Endothelial cell of umbilical vein (primary cell): Measurements from ENCODE around the gene NUBPL. TPM values are rescaled to one million over a fixed set of nuclear protein-coding genes. Genes with fewer than 3 reads are reported as not detected.

Source experiments
- BruUV-seq: library from RNA; stranded (reverse); fragments of 400-500 nt; replicated peaks from 2 replicates; lab custom pipeline; 2021; lab: Mats Ljungman, UMichigan
- CTCF ChIA-PET: fragments of 300-600, 350-600 bp; sonication (Branson Sonifier 250); formaldehyde crosslinking; loops from one replicate; lab custom pipeline; 2021; ENCODE audit warnings: antibody characterized with exemption, inconsistent platforms; lab: Charles Lee
- POLR2A ChIA-PET: fragments of 300-600, 350-600 bp; sonication (Branson Sonifier 250); formaldehyde crosslinking; loops from one replicate; lab custom pipeline; 2021; ENCODE audit warnings: antibody characterized with exemption, inconsistent platforms; lab: Charles Lee
- DNase-seq: peaks from one replicate; pipeline ENCODE4 v3.0.0-alpha.2; 2011; ENCODE audit warnings: low read depth, low spot score
- FAIRE-seq: peaks from 2 replicates; lab custom pipeline; 2011; peaks lifted over from hg19 to GRCh38; lab: Jason Lieb, UNC
- H2AFZ ChIP-seq: 2 replicates; pipeline ENCODE4 v1.6.0; 2012; ENCODE audit warnings: low read depth, low read length, control low read depth, inconsistent platforms
- H3K27ac ChIP-seq: 2 replicates; pipeline ENCODE4 v1.5.1; 2011; ENCODE audit warnings: low read depth, mild to moderate bottlenecking, control low read depth, low read length, moderate library complexity; ENCODE audit not compliant: insufficient read depth
- H3K27me3 ChIP-seq, 2 experiments: 2 replicates each; pipeline versions ENCODE4 v1.6.0 to v1.6.1; 2011; ENCODE audit warnings: low read length in 2 of 2, mixed read lengths in 1 of 2; ENCODE audit not compliant: control insufficient read depth in 2 of 2, insufficient read depth in 2 of 2
- H3K36me3 ChIP-seq, 2 experiments: 2 replicates in 1 of 2; 3 replicates in 1 of 2; pipeline ENCODE4 v1.5.1; 2011; ENCODE audit warnings: low read length in 2 of 2, mild to moderate bottlenecking in 1 of 2, moderate library complexity in 1 of 2; ENCODE audit not compliant: control insufficient read depth in 2 of 2, insufficient read depth in 2 of 2; ENCODE audit errors: extremely low read depth in 1 of 2
- H3K4me1 ChIP-seq: 3 replicates; pipeline ENCODE4 v1.5.1; 2011; ENCODE audit warnings: mild to moderate bottlenecking, low read length; ENCODE audit not compliant: control insufficient read depth, insufficient read depth; ENCODE audit errors: extremely low read depth
- H3K4me2 ChIP-seq: 2 replicates; pipeline ENCODE4 v1.6.1; 2011; ENCODE audit warnings: low read length, control low read depth, mixed read lengths; ENCODE audit not compliant: insufficient read depth
- H3K4me3 ChIP-seq, 3 experiments: fragments of 200-600 bp in 1 of 3; sonication (generic), shearing (Covaris generic) in 1 of 3; replicated peaks in 1 of 3; 2 replicates each; pipeline ENCODE4 v1.5.1; 2011 to 2016; ENCODE audit warnings: control low read depth in 3 of 3, low read length in 3 of 3, mild to moderate bottlenecking in 2 of 3, inconsistent platforms in 1 of 3, low read depth in 1 of 3, moderate library complexity in 1 of 3; ENCODE audit not compliant: insufficient read depth in 1 of 3
- H3K79me2 ChIP-seq: 2 replicates; pipeline ENCODE4 v1.6.0; 2012; ENCODE audit warnings: low read length, inconsistent platforms; ENCODE audit not compliant: control insufficient read depth, insufficient read depth
- H3K9ac ChIP-seq: replicated peaks from 2 replicates; pipeline ENCODE3; 2011; ENCODE audit warnings: low read length, control low read depth; ENCODE audit not compliant: insufficient read depth; ENCODE audit errors: extremely low read depth
- H3K9me1 ChIP-seq: replicated peaks from 3 replicates; pipeline ENCODE4 v1.6.0; 2011; ENCODE audit warnings: mild to moderate bottlenecking, low read length; ENCODE audit not compliant: control insufficient read depth, insufficient read depth; ENCODE audit errors: extremely low read depth
- H3K9me3 ChIP-seq: replicated peaks from 2 replicates; pipeline ENCODE4 v1.5.1; 2012; ENCODE audit warnings: low read length, inconsistent platforms; ENCODE audit not compliant: control insufficient read depth, insufficient read depth
- H4K20me1 ChIP-seq: replicated peaks from 2 replicates; pipeline ENCODE3; 2011; ENCODE audit warnings: mild to moderate bottlenecking, low read length; ENCODE audit not compliant: control insufficient read depth, insufficient read depth; ENCODE audit errors: extremely low read depth
- CTCF ChIP-seq, 2 donors: IDR thresholded peaks; 1 replicate in 1 of 2; 2 replicates in 1 of 2; pipeline ENCODE4 v1.5.1; 2011; ENCODE audit warnings: low read length in 2 of 2, mild to moderate bottlenecking in 2 of 2, moderate library complexity in 2 of 2, control low read depth in 1 of 2, inconsistent platforms in 1 of 2, low read depth in 1 of 2; ENCODE audit not compliant: insufficient read depth in 1 of 2; ENCODE audit errors: extremely low read depth in 1 of 2
- EZH2 ChIP-seq: IDR thresholded peaks from 2 replicates; pipeline ENCODE4 v1.6.1; 2012; ENCODE audit warnings: borderline replicate concordance, low read depth, mild to moderate bottlenecking, moderate library complexity, low read length, inconsistent platforms; ENCODE audit not compliant: severe bottlenecking
- FOS ChIP-seq: IDR thresholded peaks from 2 replicates; pipeline ENCODE4 v1.6.1; 2011; ENCODE audit warnings: mild to moderate bottlenecking, low read length, moderate library complexity, borderline replicate concordance; ENCODE audit not compliant: insufficient read depth
- GATA2 ChIP-seq: IDR thresholded peaks from 2 replicates; pipeline ENCODE4 v1.7.0; 2011; ENCODE audit warnings: low read depth, mild to moderate bottlenecking, moderate library complexity, mixed read lengths, low read length; ENCODE audit not compliant: insufficient read length, insufficient read depth
- JUN ChIP-seq: IDR thresholded peaks from 2 replicates; pipeline ENCODE4 v1.6.1; 2011; ENCODE audit warnings: borderline replicate concordance, low read depth; ENCODE audit not compliant: insufficient read length, insufficient read depth
- MAX ChIP-seq: IDR thresholded peaks from 2 replicates; pipeline ENCODE4 v1.6.1; 2011; ENCODE audit not compliant: insufficient read depth, insufficient read length
- MYC ChIP-seq: IDR thresholded peaks from one replicate; pipeline ENCODE4 v1.6.1; 2011; ENCODE audit warnings: mild to moderate bottlenecking, low read depth, low read length
- POLR2A ChIP-seq: IDR thresholded peaks from 2 replicates; pipeline ENCODE4 v1.6.1; 2012; ENCODE audit warnings: low read depth, mild to moderate bottlenecking, control low read depth, low read length
- POLR2AphosphoS5 ChIP-seq: IDR thresholded peaks from 2 replicates; pipeline ENCODE4 v1.6.1; 2012; ENCODE audit warnings: low read depth, mild to moderate bottlenecking, control low read depth, low read length, moderate library complexity; ENCODE audit not compliant: insufficient read depth
- dilution Hi-C: fragments of 300-500 bp; cut with MboI; formaldehyde crosslinking; loops from one replicate; pipeline ENCODE4 v1.15.0; 2019; ENCODE audit warnings: low sequenced_read_pairs; ENCODE audit not compliant: extremely low pct_ligation_motif_present
- intact Hi-C: fragments of 100-400 bp; cut with micrococcal nuclease; formaldehyde crosslinking; loops from one replicate; pipeline ENCODE4 v1.10.0; 2022
- polyA plus RNA-seq, 4 experiments: library from polyadenylated mRNA; depleted of rRNA in 3 of 4; stranded (reverse) in 3 of 4; unstranded in 1 of 4; fragments of >200 nt; gene quantifications; 2 replicates each; pipeline versions ENCODE4 v1.2.1 to v1.2.3, GENCODE V29; 2011 to 2012; ENCODE audit warnings: missing spikeins in 1 of 4
- total RNA-seq: library from RNA; stranded (reverse); gene quantifications from 2 replicates; pipeline ENCODE4 v1.2.3, GENCODE V29; 2021

Gene NUBPL
- total and polyA plus RNA-seq, 2 donors (not counting 3 experiments of a cell fraction or from before 2014, with no cell fraction given): 2.1 to 12.3 TPM

GRCh38 chr14:31696378-31696777 lies 135.2 kb downstream of the NUBPL start:
- DNase-seq (no peak), FAIRE-seq (no peak)
- no TSS peak for BruUV-seq

More at GRCh38 chr14:31696378-31696777, 135.2 kb downstream of the NUBPL start:
- H4K20me1 ChIP-seq: no peaks in the 10 kb centered on the region
- no peaks in the 10 kb centered on the region for H3K27me3 ChIP-seq
- H3K4me3 ChIP-seq: no peak overlapping the region
- H3K79me2 ChIP-seq: no peaks in the 10 kb centered on the region
- no peak overlapping the region for H3K9ac ChIP-seq
- ChIA-PET POLR2A (no interaction called here), CTCF (interaction anchor here (0.9 kb wide), 1 partner anchor 9 kb away, joined by 3 read pairs; no protein-coding TSS in a partner anchor)
- H3K4me1 ChIP-seq: no peaks in the 10 kb centered on the region
- intact Hi-C loops: no loop called here
- H2AFZ ChIP-seq: no peak overlapping the region
- no peak overlapping the region for H3K4me2 ChIP-seq
- H3K36me3 ChIP-seq: no peaks in the 10 kb centered on the region
- H3K27ac ChIP-seq: no peak overlapping the region
- no peaks in the 10 kb centered on the region for H3K9me3 ChIP-seq
- H3K9me1 ChIP-seq: no peaks in the 10 kb centered on the region
- no peak for TF ChIP-seq CTCF (IDR thresholded peaks at IDR 0.05; ENCODE audit: extremely low read depth in 1 of 2, insufficient read depth in 1 of 2, low read depth in 1 of 2, low read length in 2 of 2)
- no peak for TF ChIP-seq FOS
- TF ChIP-seq POLR2AphosphoS5: no peak
- no peak for TF ChIP-seq MYC
- no peak for TF ChIP-seq GATA2
- TF ChIP-seq MAX: no peak
- TF ChIP-seq JUN: no peak
- no peak for TF ChIP-seq EZH2
- no peak for TF ChIP-seq POLR2A
- dilution Hi-C loops: no loop called here
